AG09319 (cell line): ENCODE data around the gene PPP6R3.
"Not testable (repeated sequence)": the region's sequence is repeated elsewhere in the genome, so short reads cannot be mapped to it uniquely, and the experiment has no call there.

ENCODE experiments used
- DNase-seq: peaks from one replicate; pipeline ENCODE4 v3.0.0-alpha.2; 2010; ENCODE audit warnings: low read depth; ENCODE audit errors: extremely low read depth
- CTCF ChIP-seq: IDR thresholded peaks from 2 replicates; pipeline ENCODE4 v1.5.1; 2011; ENCODE audit warnings: low read depth, mild to moderate bottlenecking, inconsistent platforms, low read length, moderate library complexity

PPP6R3 gene

GRCh38 chr11:68598816-68599653 is 138.5 kb downstream of the PPP6R3 start:
- TF ChIP-seq CTCF = no peak

GRCh38 chr11:68601147-68601546 is 140.6 kb downstream of the PPP6R3 start:
- no peak for DNase-seq
- TF ChIP-seq CTCF = no peak

More at GRCh38 chr11:68598816-68599653, 138.5 kb downstream of the PPP6R3 start:
- no peak for DNase-seq

GRCh38 chr11:68609761-68610160 is 149.2 kb downstream of the PPP6R3 start:
- DNase-seq = no peak
- no peak for TF ChIP-seq CTCF

- peak; percentile 42 for TF ChIP-seq CTCF
- DNase-seq = no peak
Observed at GRCh38 chr11:68610452-68611116, 150.0 kb downstream of the PPP6R3 start.

- TF ChIP-seq CTCF = no peak
- DNase-seq = no peak
Observed at GRCh38 chr11:68615657-68616056, 155.1 kb downstream of the PPP6R3 start.

- TF ChIP-seq CTCF = no peak
- no peak for DNase-seq
Observed at GRCh38 chr11:68617925-68618809, 157.6 kb downstream of the PPP6R3 start.

- DNase-seq = no peak
- no peak for TF ChIP-seq CTCF
Observed at GRCh38 chr11:68621826-68622225, 161.3 kb downstream of the PPP6R3 start.

GRCh38 chr11:68623706-68624105 is 163.2 kb downstream of the PPP6R3 start:
- not testable (repeated sequence) for DNase-seq

GRCh38 chr11:68625069-68625468 is 164.5 kb downstream of the PPP6R3 start:
- DNase-seq = not testable (repeated sequence)

GRCh38 chr11:68626236-68626635 is 165.7 kb downstream of the PPP6R3 start:
- DNase-seq = not testable (repeated sequence)

- not testable (repeated sequence) for DNase-seq
Observed at GRCh38 chr11:68628837-68629236, 168.3 kb downstream of the PPP6R3 start.
